Stimulated activated CD8-positive, alpha-beta memory T cell treated with anti-CD3 and anti-CD28 coated beads, Interleukin-4, amount 100 ng/mL, for 48 hours (primary cell): ENCODE results near the gene MYO5C.

Experiments
- DNase-seq: peaks from one replicate; pipeline ENCODE4 v3.0.0-alpha.2; 2020

Gene MYO5C

GRCh38 chr15:52208306-52208946 is 87.2 kb downstream of the MYO5C start:
- DNase-seq = peak; percentile 88

- DNase-seq = no peak
These were observed 88.4 kb downstream of the MYO5C start for GRCh38 chr15:52207191-52207590.

GRCh38 chr15:52206446-52206845 is 89.2 kb downstream of the MYO5C start:
- no peak for DNase-seq

- DNase-seq = no peak
These were observed 90.9 kb downstream of the MYO5C start for GRCh38 chr15:52204657-52205056.

GRCh38 chr15:52200831-52201365 is 94.7 kb downstream of the MYO5C start:
- DNase-seq = no peak

GRCh38 chr15:52199271-52199670 is 96.3 kb downstream of the MYO5C start:
- DNase-seq = no peak

GRCh38 chr15:52196891-52197290 is 98.7 kb downstream of the MYO5C start:
- DNase-seq = no peak

GRCh38 chr15:52193791-52194190 is 101.8 kb downstream of the MYO5C start:
- no peak for DNase-seq

- DNase-seq = no peak
These were observed 102.3 kb downstream of the MYO5C start for GRCh38 chr15:52193321-52193720.

- no peak for DNase-seq
These were observed 104.4 kb downstream of the MYO5C start, which contains the start of gene GNB5 for GRCh38 chr15:52191207-52191606. Gene GNB5 (minus strand): TSS chr15:52191392. CDS start chr15:52184676, 6,716 bp downstream.

- no peak for DNase-seq
These were observed 108.7 kb downstream of the MYO5C start for GRCh38 chr15:52186651-52187486.

GRCh38 chr15:52185151-52185561 is 110.4 kb downstream of the MYO5C start:
- no peak for DNase-seq

GRCh38 chr15:52184721-52185120 is 110.9 kb downstream of the MYO5C start:
- DNase-seq = no peak

GRCh38 chr15:52183562-52184173 is 111.9 kb downstream of the MYO5C start:
- peak; percentile 52 for DNase-seq

- no peak for DNase-seq
These were observed 113.4 kb downstream of the MYO5C start for GRCh38 chr15:52181938-52182780.

GRCh38 chr15:52180851-52181450 is 114.7 kb downstream of the MYO5C start:
- DNase-seq = no peak

- peak; percentile 49 for DNase-seq
These were observed 115.3 kb downstream of the MYO5C start for GRCh38 chr15:52180196-52180835.

GRCh38 chr15:52179278-52180195 is 116.1 kb downstream of the MYO5C start:
- DNase-seq = peak; percentile 89

- no peak for DNase-seq
These were observed 116.8 kb downstream of the MYO5C start for GRCh38 chr15:52178765-52179164.

- no peak for DNase-seq
These were observed 122.7 kb downstream of the MYO5C start for GRCh38 chr15:52172869-52173268.
